ENCODE data around the gene ADCY4. TPM values are rescaled to one million over a fixed set of nuclear protein-coding genes. Genes with fewer than 3 reads are reported as not detected.

The ADCY4 gene
- total RNA-seq, 1 experiment from 2014 or later, result 0.04 TPM

DNA sequence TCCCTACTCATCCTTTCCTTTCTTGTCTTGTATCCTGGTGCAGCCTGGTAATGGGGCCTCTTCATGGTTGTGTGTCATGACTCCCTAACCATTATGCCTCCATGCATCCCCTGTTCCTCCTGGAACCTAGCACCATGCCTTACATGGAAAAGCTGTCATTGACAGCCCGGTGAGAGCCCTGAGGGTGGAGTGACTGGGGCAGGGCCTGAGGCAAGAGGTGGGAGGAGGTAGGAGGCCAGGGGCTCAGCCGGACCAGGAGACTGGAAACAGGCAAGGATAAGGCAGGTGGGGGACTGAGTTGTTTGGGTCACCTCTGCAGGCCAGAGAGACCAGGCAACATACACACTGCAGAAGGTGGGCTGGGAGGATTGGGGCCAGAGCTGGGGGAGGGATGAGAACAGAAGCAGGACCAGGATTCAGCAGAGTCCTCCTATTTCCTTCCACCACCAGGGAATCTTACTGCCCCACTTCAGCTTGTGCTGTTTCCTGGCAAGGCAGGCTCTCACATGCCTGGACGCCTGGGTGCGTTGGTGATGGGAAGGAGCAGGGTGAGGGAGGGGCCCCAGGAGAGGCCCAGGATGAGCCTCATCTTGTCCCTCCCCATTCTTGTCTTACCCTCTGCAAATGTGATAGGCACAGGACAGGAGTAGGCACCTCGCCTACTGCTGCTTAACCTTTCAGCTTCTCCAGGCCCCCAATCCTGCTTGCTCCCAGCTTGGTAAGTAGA is 25.2 kb downstream of the ADCY4 start, which contains the start of gene LTB4R2:
Gene LTB4R2 (plus strand): TSS at position 603 of the 727 bp plus-strand sequence. CDS start 525 bp downstream, outside the sequence.
- ChIA-PET POLR2A (ENCODE audit: unreplicated experiment) (no interaction called here), CTCF (no interaction called here)
- H3F3A ChIP-seq (ENCODE audit: low read length, unreplicated experiment), result no peaks in the 10 kb centered on the region
- H3K79me2 ChIP-seq (ENCODE audit: low read length), result no peaks in the 10 kb centered on the region
- H4K20me1 ChIP-seq (ENCODE audit: low read length), result no peaks in the 10 kb centered on the region
- H3K4me1 ChIP-seq (ENCODE audit: insufficient read depth, low read length), result peaks cover 9% of the 10 kb centered on the region
- intact Hi-C loops (cut with micrococcal nuclease), result no loop called here
- BruUV-seq (replicated peaks), result no TSS peak
- ATAC-seq (no peak), DNase-seq (no peak)
- TF ChIP-seq EZH2 (IDR thresholded peaks at IDR 0.05; ENCODE audit: low read length, unreplicated experiment) (no peak), EZH2phosphoT487 (IDR thresholded peaks at IDR 0.05; ENCODE audit: borderline replicate concordance, low read length) (no peak)
- TF ChIP-seq, protein P1, sequence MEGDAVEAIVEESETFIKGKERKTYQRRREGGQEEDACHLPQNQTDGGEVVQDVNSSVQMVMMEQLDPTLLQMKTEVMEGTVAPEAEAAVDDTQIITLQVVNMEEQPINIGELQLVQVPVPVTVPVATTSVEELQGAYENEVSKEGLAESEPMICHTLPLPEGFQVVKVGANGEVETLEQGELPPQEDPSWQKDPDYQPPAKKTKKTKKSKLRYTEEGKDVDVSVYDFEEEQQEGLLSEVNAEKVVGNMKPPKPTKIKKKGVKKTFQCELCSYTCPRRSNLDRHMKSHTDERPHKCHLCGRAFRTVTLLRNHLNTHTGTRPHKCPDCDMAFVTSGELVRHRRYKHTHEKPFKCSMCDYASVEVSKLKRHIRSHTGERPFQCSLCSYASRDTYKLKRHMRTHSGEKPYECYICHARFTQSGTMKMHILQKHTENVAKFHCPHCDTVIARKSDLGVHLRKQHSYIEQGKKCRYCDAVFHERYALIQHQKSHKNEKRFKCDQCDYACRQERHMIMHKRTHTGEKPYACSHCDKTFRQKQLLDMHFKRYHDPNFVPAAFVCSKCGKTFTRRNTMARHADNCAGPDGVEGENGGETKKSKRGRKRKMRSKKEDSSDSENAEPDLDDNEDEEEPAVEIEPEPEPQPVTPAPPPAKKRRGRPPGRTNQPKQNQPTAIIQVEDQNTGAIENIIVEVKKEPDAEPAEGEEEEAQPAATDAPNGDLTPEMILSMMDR (conservative IDR thresholded peaks at IDR 0.05; ENCODE audit: low read depth, low read length), result no peak
- H3K27me3 ChIP-seq (ENCODE audit: low read length), result no peaks in the 10 kb centered on the region
- no peak within 1 kb of the TSS for H3K4me3 ChIP-seq (ENCODE audit: low read length)
- H2AFZ ChIP-seq (ENCODE audit: low read length), result no peak within 1 kb of the TSS
- no peak within 1 kb of the TSS for H3K9ac ChIP-seq (ENCODE audit: low read length)
- peaks cover 25% of the 10 kb centered on the region; the same call in 1 of the 2 replicates for H3K36me3 ChIP-seq (ENCODE audit: low read depth, low read length)
- H3K4me2 ChIP-seq (ENCODE audit: low read length), result no peak within 1 kb of the TSS
- no peak within 1 kb of the TSS for H3K27ac ChIP-seq (ENCODE audit: low read length)
- H3K9me2 ChIP-seq (replicated peaks; ENCODE audit: low read length), result no peaks in the 10 kb centered on the region
- H3K9me3 ChIP-seq (ENCODE audit: low read length), result no peaks in the 10 kb centered on the region

DNA sequence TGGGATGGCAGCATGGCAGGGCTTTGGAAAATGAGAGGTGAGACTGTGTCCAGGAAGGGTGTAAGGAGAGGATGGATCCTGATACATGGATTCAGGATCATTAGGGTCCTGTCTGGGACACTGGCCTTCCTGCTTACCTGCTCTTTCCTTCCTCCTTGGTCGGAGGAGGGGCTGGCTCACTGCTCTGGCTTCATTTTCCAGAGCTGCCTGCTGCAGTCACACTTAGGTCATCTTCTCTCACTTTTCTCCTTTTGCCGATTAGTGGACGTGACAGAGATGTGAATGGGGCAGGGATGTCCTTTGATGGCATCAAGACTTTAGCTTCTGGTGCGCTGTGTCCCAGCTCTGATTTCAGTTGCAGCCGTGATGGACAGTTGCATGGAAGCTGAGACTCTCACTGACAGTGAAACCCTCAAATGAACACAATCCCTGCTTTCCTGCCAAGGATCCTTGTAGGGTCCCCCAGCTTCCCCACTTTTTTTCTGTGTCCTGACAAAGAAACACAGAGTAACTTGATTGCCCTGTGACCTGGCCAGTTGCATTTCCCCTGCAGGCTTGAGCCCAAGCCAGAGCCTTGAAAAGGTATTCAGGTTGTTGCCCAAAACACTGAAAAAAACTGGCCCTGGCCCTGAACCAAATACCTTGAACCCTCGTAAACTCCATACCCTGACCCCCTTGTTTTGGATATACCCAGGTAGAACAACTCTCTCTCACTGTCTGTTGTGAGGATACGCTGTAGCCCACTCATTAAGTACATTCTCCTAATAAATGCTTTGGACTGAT is 26.3 kb downstream of the ADCY4 start:
- DNase-seq, result no peak
- no peaks in the 10 kb centered on the region for H3F3A ChIP-seq (ENCODE audit: low read length, unreplicated experiment)
- POLR2A ChIA-PET (ENCODE audit: unreplicated experiment), result interaction anchor here (0.6 to 1.0 kb wide), 2 partner anchors 66 to 381 kb away, joined by 3 to 4 read pairs; partner anchors contain the start of gene TINF2
- H3K4me3 ChIP-seq (ENCODE audit: low read length), result no peak overlapping the region
- ATAC-seq, result no peak
- CTCF ChIA-PET, result interaction anchor here (0.5 to 1.2 kb wide), 7 partner anchors 10 to 194 kb away, joined by 3 to 6 read pairs (median 4); partner anchors contain the start of genes DCAF11, MDP1, NRL and TINF2
- peaks cover 37% of the 10 kb centered on the region for H3K36me3 ChIP-seq (ENCODE audit: low read depth, low read length)
- H3K4me2 ChIP-seq (ENCODE audit: low read length), result no peak overlapping the region
- intact Hi-C loops (cut with micrococcal nuclease), result no loop called here
- H3K27me3 ChIP-seq (ENCODE audit: low read length), result no peaks in the 10 kb centered on the region
- TF ChIP-seq EZH2phosphoT487 (IDR thresholded peaks at IDR 0.05; ENCODE audit: borderline replicate concordance, low read length) (no peak), EZH2 (IDR thresholded peaks at IDR 0.05; ENCODE audit: low read length, unreplicated experiment) (no peak)
- TF ChIP-seq, protein P1 (conservative IDR thresholded peaks at IDR 0.05; ENCODE audit: low read depth, low read length), result no peak
- H2AFZ ChIP-seq (ENCODE audit: low read length), result no peak overlapping the region
- H3K27ac ChIP-seq (ENCODE audit: low read length), result no peak overlapping the region
- no peaks in the 10 kb centered on the region for H3K79me2 ChIP-seq (ENCODE audit: low read length)
- no peaks in the 10 kb centered on the region for H3K9me2 ChIP-seq (replicated peaks; ENCODE audit: low read length)
- BruUV-seq (replicated peaks), result no TSS peak
- no peaks in the 10 kb centered on the region for H3K9me3 ChIP-seq (ENCODE audit: low read length)
- no peaks in the 10 kb centered on the region for H4K20me1 ChIP-seq (ENCODE audit: low read length)
- peaks cover 9% of the 10 kb centered on the region for H3K4me1 ChIP-seq (ENCODE audit: insufficient read depth, low read length)
- H3K9ac ChIP-seq (ENCODE audit: low read length), result no peak overlapping the region
